ENCODE data around the gene SASH3.

Gene SASH3

GRCh38 chrX:129785160-129785947 lies 5.6 kb downstream of the SASH3 start:
- no peak for DNase-seq

DNA sequence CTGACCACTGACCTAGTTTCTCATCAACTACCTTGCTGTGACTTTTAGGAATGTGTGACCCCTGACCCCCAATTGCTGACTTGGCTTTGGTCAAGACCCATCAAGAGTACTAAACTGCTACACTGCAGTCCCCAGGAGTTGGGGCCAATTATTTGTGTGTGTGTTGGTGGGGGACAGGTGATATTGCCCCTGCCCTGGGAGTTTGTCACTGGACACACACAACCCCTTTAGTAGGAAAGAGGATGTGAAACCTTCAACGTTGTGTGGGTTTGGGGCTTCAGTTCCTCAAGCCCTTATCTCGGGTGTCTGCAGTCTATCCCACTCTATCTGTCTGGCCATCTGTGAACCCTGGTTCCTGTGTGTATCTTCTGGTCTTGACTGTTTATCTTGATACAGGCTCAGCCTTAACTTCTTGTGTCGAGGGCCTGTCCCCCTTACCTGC lies 6.5 kb downstream of the SASH3 start:
- no peak for DNase-seq

DNA sequence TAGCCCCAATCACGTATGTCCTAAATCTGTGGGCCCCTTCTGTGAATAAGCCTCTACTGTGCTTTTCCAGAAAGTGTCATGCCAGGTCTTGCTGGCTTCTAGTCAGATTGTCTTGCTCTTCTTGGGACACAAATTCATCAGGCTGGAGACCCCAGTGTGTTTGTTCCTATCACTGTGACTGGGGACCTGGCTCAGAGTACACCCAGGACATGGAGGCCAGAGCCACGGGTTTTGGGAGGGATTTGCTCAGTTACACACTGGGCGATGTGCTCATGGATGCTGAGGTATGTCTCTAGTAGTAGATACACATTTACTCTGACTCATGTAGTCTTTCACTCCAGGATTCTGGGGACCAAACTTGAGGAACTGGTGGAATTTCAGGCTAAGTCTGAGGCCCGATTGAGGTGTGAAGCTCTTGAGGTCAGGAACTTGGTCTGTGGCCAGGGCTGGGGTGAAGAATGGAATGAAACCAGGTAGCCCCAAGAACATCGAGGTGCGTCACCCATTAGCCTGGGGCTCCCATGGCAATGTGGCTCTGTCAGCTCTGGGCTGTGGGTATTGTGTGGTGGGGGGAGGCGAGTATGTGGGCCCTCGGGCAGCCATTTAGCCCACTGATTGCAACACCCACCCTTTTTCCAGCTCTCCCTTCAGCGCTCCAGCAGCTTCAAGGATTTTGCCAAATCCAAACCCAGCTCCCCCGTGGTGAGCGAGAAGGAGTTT lies 7.7 kb downstream of the SASH3 start:
- no peak for DNase-seq

DNA sequence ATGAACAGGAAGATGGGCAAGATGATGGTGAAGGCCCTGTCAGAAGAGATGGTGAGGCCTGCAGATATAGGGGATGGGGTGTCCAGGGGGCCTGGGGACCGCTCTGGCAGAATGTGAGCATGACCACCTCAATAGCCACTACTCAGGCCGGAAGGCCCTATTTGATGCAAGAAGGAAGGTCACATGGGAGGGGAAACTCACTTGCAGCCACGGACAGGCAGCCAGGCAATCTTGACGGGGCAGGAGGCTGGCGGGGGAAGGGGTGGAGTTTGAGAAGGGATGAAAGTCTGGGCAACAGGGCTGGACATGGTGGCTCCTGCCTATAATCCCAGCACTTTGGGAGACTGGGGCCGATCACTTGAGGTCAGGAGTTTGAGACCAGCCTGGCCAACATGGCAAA lies 8.8 kb downstream of the SASH3 start:
- no peak for DNase-seq

GRCh38 chrX:129790146-129790545 lies 10.4 kb downstream of the SASH3 start:
- no peak for DNase-seq

GRCh38 chrX:129790808-129791207 lies 11.1 kb downstream of the SASH3 start:
- DNase-seq: no peak

DNA sequence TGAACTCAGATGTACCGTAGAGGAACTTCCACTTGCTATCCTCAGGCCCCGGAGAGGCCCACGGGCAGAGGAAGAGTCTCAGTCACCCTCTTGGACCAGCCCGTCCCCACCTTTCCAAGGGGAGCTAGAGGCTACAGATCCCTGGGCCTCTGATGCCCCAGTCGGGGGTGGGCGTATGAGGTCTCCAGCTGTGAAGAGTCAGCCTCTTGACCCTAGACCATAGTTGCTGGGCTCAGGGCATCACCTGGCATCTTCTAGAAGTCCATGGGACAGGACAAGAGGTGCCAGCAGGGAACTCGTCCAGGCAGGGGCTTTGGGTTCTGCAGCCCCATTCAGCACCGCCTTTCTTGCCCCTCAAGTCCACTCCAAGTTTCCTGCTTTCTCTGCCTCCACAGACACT lies 11.6 kb downstream of the SASH3 start:
- no peak for DNase-seq

DNA sequence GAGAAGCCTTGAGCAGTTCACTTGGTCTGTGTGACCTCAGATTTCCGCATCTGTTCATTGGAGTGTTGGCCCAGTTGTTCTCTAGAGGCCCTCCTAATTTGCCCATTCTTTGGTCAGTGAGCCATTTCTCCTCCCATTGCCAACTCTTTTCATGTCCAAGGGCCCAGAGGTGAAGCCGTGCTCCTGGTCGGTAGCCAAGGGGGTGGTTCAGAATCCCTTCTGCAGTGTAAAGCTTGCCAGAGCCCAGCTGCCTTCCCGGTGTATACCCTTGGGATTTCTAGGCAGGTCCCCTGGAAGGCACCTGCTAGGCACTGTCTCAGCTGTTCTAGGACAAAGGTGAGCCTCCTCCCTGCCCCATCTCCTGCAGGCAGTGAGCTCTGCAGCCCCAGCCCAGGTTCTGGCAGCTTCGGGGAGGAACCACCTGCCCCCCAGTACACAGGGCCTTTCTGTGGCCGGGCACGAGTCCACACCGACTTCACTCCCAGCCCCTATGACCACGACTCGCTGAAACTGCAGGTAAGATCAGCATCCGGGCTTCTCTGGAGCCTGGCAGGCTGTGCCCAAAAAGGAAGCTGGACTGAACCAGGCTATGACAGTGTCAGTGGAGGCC lies 12.3 kb downstream of the SASH3 start:
- DNase-seq: peak in 1 of 14 donors; percentile 11

- no peak for DNase-seq
Observed at GRCh38 chrX:129792586-129793291, 13.0 kb downstream of the SASH3 start.

GRCh38 chrX:129793604-129794191 lies 13.9 kb downstream of the SASH3 start:
- DNase-seq: no peak

GRCh38 chrX:129795584-129795983 lies 15.8 kb downstream of the SASH3 start:
- no peak for DNase-seq

DNA sequence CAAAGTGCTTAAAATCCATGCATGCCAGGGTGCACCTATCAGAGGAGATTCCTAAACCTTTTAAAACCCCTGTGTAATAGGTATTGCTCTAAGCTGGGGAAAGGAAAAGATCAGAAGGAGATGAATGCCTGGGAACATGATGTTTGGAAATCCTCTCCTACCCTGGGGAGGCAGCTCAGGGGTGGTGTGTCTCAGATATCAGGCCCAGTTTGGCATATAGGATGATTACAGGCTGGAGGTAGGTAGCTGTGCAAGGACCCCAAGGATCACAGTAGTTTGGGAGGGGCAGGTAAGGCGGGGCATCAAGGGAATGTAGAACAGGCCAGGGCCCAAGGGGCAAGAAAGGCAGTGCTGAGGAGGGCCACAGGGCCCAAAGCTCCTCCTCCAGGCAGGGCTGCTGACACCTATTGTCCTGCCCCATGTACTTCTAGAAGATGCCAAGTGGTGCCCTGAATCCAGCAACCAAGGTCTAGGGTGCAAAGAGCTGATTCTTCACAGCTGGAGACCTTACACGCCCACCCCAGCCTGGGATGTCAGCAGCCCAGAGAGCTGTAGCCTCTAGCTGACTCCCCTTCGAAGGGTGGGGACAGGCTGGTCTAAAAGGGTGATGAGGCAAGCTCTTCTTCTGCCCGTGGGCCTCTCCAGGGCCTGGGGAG lies 17.6 kb downstream of the SASH3 start:
- no peak for DNase-seq

- no peak for DNase-seq
Observed at GRCh38 chrX:129798456-129798855, 18.7 kb downstream of the SASH3 start.

GRCh38 chrX:129798888-129799287 lies 19.1 kb downstream of the SASH3 start:
- DNase-seq: no peak

GRCh38 chrX:129800186-129800585 lies 20.4 kb downstream of the SASH3 start:
- no peak for DNase-seq

GRCh38 chrX:129802863-129803262 lies 23.1 kb downstream of the SASH3 start:
- no peak for DNase-seq

- DNase-seq: no peak
Observed at GRCh38 chrX:129804806-129805205, 25.1 kb downstream of the SASH3 start.

DNA sequence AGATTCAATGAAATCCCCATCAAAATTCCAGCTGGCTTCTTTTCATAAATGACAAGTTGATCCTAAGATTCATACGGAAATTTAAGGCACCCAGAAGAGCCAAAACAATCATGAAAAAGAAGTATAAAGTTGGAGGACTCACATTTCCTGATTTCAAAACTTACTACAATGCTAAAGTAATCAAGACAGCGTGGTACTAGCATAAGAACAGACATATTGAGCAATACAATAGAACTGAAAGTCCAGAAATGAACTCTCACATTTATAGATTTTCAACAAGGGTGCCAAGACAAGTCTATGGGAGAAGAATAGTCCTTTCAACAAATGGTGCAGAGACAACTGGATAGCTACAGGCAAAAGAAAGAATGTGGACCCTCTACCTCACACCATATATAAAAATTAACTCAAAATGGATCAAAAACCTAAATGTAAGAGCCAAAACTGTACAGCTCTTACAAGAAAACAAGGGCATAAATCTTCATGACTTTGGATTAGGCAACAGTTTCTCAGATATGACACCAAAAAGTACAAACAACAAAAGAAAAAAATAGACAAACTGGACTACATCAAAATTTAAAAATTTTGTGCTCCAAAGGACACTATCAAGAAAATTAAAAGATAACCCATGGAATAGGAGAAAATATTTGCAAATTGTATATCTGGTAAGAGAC lies 28.5 kb downstream of the SASH3 start:
- no peak for DNase-seq

DNA sequence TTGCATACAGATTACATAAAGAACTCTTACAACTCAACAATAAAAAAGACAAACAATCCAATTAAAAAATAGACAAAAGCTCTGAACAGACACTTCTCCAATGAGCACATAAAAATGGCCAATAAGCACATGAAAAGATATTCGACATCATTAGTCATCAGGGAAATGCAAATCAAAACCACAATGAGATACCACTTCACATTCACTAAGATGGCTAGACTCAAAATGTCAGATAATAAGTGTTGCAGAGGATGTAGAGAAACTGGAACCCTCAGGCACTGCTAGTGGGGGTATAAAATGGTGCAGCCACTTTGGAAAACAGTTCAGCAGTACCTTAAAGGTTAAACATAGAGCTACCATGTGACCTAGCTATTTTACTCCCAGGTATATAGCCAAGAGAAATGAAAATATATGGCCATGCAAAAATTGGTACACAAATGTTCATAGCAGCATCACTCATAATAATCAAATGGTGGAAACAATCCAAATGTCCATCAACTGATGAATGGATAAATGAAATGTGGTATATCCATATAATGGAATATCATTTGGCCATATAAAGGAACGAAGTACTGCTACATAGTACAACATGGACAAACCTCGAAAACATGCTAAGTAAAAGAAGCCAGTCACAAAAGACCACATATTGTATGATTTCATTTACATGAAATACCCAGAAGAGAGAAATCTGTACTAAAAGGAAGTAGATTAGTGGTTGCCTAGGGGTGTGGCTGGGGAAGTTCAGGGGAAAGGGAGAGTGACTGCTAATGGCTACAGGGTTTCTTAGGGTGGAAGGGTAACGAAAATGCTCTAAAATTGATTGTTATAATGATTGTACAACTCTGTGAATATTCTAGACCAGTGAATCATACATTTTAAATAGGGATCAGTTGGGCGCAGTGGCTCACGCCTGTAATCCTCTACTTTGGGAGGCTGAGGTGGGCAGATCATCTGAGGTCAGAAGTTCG lies 29.4 kb downstream of the SASH3 start:
- DNase-seq: no peak
